ENCODE results near the gene FAM234B. TPM values are rescaled to one million over a fixed set of nuclear protein-coding genes. Genes with fewer than 3 reads are reported as not detected.

Gene FAM234B, protein sequence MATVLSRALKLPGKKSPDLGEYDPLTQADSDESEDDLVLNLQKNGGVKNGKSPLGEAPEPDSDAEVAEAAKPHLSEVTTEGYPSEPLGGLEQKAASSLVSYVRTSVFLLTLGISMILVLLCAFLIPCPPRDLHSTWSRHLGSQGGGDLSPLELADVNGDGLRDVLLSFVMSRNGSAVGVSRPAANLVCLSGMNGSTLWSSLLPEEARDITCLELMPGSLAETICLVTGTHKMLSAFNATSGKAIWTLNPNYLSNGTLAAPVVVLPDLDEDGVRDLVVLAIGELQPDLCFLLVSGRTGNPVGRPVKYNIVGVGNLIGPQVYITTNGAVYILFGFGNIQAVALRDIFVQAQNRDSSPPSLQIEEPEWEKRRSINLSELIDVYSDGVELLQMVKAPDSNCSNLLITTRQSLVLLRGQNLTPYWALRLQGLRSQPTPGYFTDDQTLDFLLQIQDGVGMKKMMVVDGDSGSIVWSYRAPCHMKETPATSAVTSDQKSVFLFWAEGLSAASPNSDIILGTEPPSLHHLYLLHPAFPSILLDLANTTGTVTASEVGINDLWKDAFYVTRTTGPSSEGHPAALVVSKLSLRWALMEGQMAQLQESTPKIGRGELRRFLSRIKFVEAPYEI
- 5.4 and 5.7 TPM in 2 replicates for total RNA-seq (2022)
- Bru-seq, nascent RNA, result percentile 44 among the genes with signal in this experiment
- BruChase-seq, experiment 1, labeled RNA remaining after a 6-hour chase, result percentile 55 among the genes with signal in this experiment
- percentile 49 among the genes with signal in this experiment for BruChase-seq, experiment 2, labeled RNA remaining after a 2-hour chase
- long read RNA-seq, full-length matches to known transcripts, result 2 of 9 reads
- long read RNA-seq, partial matches to known transcripts, result 2 of 9 reads
- long read RNA-seq, other reads (novel, unspliced or antisense), result 5 of 9 reads

- Mint-ChIP-seq H3K9me3 (ENCODE audit: unreplicated experiment) (no peaks in the 10 kb centered on the region), H3K27ac (ENCODE audit: low read depth, unreplicated experiment) (peak within 1 kb of the TSS; percentile 82), H3K4me3 (ENCODE audit: unreplicated experiment) (peak within 1 kb of the TSS; percentile 85), H3K27me3 (ENCODE audit: insufficient read depth, unreplicated experiment) (no peaks in the 10 kb centered on the region), H3K4me1 (ENCODE audit: insufficient read depth, unreplicated experiment) (peaks cover 10% of the 10 kb centered on the region), H3K36me3 (ENCODE audit: insufficient read depth, unreplicated experiment) (no peaks in the 10 kb centered on the region)
- peak; percentile 12 for TF ChIP-seq CTCF (IDR thresholded peaks at IDR 0.05; ENCODE audit: unreplicated experiment)
- ChIA-PET CTCF (interaction anchor here (0.6 to 1.9 kb wide), 12 partner anchors 15 to 1950 kb away, joined by 3 to 9 read pairs (median 4); no protein-coding TSS in a partner anchor), POLR2A (interaction anchor here (0.6 to 2.1 kb wide), 20 partner anchors 7 to 182 kb away, joined by 3 to 13 read pairs (median 4); no protein-coding TSS in a partner anchor)
- intact Hi-C loops (cut with micrococcal nuclease), result loop anchor here (5.0 kb wide), 1 partner anchor 53 kb away; no protein-coding TSS in a partner anchor
- no TSS peak for BruUV-seq (replicated peaks)
- DNase-seq (ENCODE audit: unreplicated experiment), result peak; percentile 66
These were observed at the start of gene FAM234B for GRCh38 chr12:13044002-13044905. Gene FAM234B, plus strand, starts transcription at chr12:13044381. Its CDS starts 23 bp downstream, at chr12:13044404.

DNA sequence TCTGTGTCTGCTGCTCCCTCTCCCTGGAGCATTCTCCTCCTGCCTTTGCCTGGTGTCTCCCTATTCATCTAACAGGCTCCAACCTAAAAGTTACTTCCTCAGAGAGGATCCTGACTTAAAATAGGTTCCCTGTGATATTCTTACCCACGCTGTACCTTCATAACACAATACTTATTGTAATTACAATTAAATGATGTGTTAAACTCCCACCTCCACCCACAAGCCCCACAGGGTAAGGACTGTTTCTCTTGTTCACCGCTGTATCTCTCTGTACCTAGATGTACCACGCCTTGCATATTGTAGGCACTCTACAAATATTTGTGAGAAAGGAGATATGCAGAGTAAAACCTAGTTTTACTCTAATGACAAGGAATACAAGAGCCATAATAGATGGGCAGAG, 49.1 kb upstream of the FAM234B start:
- H3K9me3 Mint-ChIP-seq (ENCODE audit: unreplicated experiment), result no peaks in the 10 kb centered on the region
- intact Hi-C loops (cut with micrococcal nuclease), result no loop called here

DNA sequence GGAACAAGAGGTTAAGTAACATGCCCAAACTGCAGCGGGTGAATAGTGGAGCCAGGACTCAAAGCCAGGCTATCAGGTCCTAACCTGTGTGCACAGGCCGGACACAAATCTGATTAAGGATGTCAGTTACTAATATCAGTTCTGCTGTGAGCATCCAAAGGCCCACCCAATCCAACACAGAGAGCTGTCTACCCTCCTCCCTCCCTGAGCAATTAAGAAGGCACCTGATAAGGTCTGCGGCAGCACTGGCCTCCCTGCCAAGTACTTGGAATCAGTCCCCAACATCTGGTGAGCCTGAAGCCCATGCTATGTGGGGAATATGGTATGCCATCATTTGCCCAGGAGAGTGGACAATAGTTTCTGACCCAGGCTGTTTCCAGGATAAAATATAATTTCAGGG, 48.0 kb upstream of the FAM234B start:
- CTCF ChIA-PET, result interaction anchor here (0.5 to 3.2 kb wide), 2 partner anchors 13 to 183 kb away, joined by 3 to 21 read pairs; partner anchors contain the start of gene DDX47
- Mint-ChIP-seq H3K27ac (ENCODE audit: low read depth, unreplicated experiment) (no peak overlapping the region), H3K9me3 (ENCODE audit: unreplicated experiment) (no peaks in the 10 kb centered on the region), H3K27me3 (ENCODE audit: insufficient read depth, unreplicated experiment) (no peaks in the 10 kb centered on the region), H3K4me3 (ENCODE audit: unreplicated experiment) (no peak overlapping the region), H3K36me3 (ENCODE audit: insufficient read depth, unreplicated experiment) (peaks cover 6% of the 10 kb centered on the region), H3K4me1 (ENCODE audit: insufficient read depth, unreplicated experiment) (peaks cover 46% of the 10 kb centered on the region)
- TF ChIP-seq CTCF (IDR thresholded peaks at IDR 0.05; ENCODE audit: unreplicated experiment), result no peak
- POLR2A ChIA-PET, result no interaction called here
- intact Hi-C loops (cut with micrococcal nuclease), result no loop called here
- no peak for DNase-seq (ENCODE audit: unreplicated experiment)
- BruUV-seq (replicated peaks), result no TSS peak

More for the DNA sequence above, 49.1 kb upstream of the FAM234B start:
- no peak for TF ChIP-seq CTCF (IDR thresholded peaks at IDR 0.05; ENCODE audit: unreplicated experiment)
- ChIA-PET POLR2A (no interaction called here), CTCF (interaction anchor here (1.1 to 1.6 kb wide), 2 partner anchors 11 to 19 kb away, joined by 3 to 5 read pairs; no protein-coding TSS in a partner anchor)
- Mint-ChIP-seq H3K27ac (ENCODE audit: low read depth, unreplicated experiment) (no peak overlapping the region), H3K36me3 (ENCODE audit: insufficient read depth, unreplicated experiment) (peaks cover 6% of the 10 kb centered on the region), H3K4me1 (ENCODE audit: insufficient read depth, unreplicated experiment) (peaks cover 43% of the 10 kb centered on the region), H3K4me3 (ENCODE audit: unreplicated experiment) (no peak overlapping the region), H3K27me3 (ENCODE audit: insufficient read depth, unreplicated experiment) (no peaks in the 10 kb centered on the region)
- no TSS peak for BruUV-seq (replicated peaks)
- no peak for DNase-seq (ENCODE audit: unreplicated experiment)
